Sigmoid colon (tissue), 3 donors: ENCODE results near the gene NUP62CL.

Source experiments
- CTCF ChIP-seq, 4 experiments: fragments of 450-650 bp in 3 of 4; fragments of 200-600 bp in 1 of 4; IDR thresholded peaks; one replicate each; pipeline ENCODE4 v1.5.1; 2016 to 2019; ENCODE audit warnings: antibody characterized with exemption in 4 of 4, mild to moderate bottlenecking in 3 of 4, moderate library complexity in 2 of 4
- POLR2A ChIP-seq, 2 donors: fragments of 450-650 bp; IDR thresholded peaks; one replicate each; pipeline ENCODE4 v1.6.1; 2016; ENCODE audit warnings: antibody characterized with exemption in 2 of 2, mild to moderate bottlenecking in 2 of 2, moderate library complexity in 2 of 2

- no peak for TF ChIP-seq CTCF (IDR thresholded peaks at IDR 0.05)
- TF ChIP-seq POLR2A (IDR thresholded peaks at IDR 0.05): no peak
These were observed 87.7 kb downstream of the NUP62CL start, which contains the start of gene RBM41 for GRCh38 chrX:107118322-107119147.
